SK-N-SH (cell line): ENCODE measurements around the gene EHMT2. TPM values are rescaled to one million over a fixed set of nuclear protein-coding genes. Genes with fewer than 3 reads are reported as not detected.
"Not testable (repeated sequence)": the region's sequence is repeated elsewhere in the genome, so short reads cannot be mapped to it uniquely, and the experiment has no call there.

Experiments used
- CTCF ChIA-PET: fragments of 300-600, 350-600 bp; formaldehyde crosslinking; extraction: SDS; loops from one replicate; lab custom pipeline; 2021; lab: Yijun Ruan, JAX
- POLR2A ChIA-PET: fragments of 350-600 bp; sonication (Branson Sonifier 250); formaldehyde crosslinking; extraction: SDS; loops from one replicate; lab custom pipeline; 2020; ENCODE audit warnings: antibody characterized with exemption, inconsistent platforms; lab: Yijun Ruan, JAX
- DNase-seq: peaks from one replicate; pipeline ENCODE4 v3.0.0; 2012
- H2AFZ ChIP-seq: fragments of 200-600 bp; sonication (generic); 2 replicates; pipeline ENCODE4 v1.8.1; 2016; ENCODE audit warnings: antibody characterized with exemption, mild to moderate bottlenecking, low read depth
- H3F3A ChIP-seq: fragments of 200-600 bp; sonication (generic); replicated peaks from 2 replicates; pipeline ENCODE3; 2016; ENCODE audit warnings: antibody characterized with exemption, mild to moderate bottlenecking; ENCODE audit not compliant: insufficient read depth
- H3K27ac ChIP-seq, 2 experiments: fragments of 200-500 bp in 1 of 2; fragments of 200-600 bp in 1 of 2; sonication (Bioruptor generic) in 1 of 2; sonication (generic), shearing (Covaris generic) in 1 of 2; 2 replicates each; pipeline versions ENCODE4 v1.5.1 to v1.6.1; 2014 to 2016; ENCODE audit warnings: low read depth in 2 of 2, inconsistent platforms in 1 of 2, low read length in 1 of 2, mild to moderate bottlenecking in 1 of 2, mixed read lengths in 1 of 2
- H3K27me3 ChIP-seq: fragments of 200-600 bp; sonication (generic), shearing (Covaris generic); 2 replicates; pipeline ENCODE4 v1.6.1; 2016; ENCODE audit warnings: mixed run types; ENCODE audit not compliant: insufficient read depth
- H3K36me3 ChIP-seq, 2 experiments: fragments of 200-500 bp in 1 of 2; fragments of 200-600 bp in 1 of 2; sonication (Bioruptor generic) in 1 of 2; sonication (generic) in 1 of 2; replicated peaks in 1 of 2; 2 replicates each; pipeline versions ENCODE3 to v1.5.1; 2014 to 2016; ENCODE audit warnings: low read length in 1 of 2, mild to moderate bottlenecking in 1 of 2; ENCODE audit not compliant: insufficient read depth in 2 of 2, control insufficient read depth in 1 of 2
- H3K4me1 ChIP-seq, 2 experiments: fragments of 200-500 bp in 1 of 2; fragments of 200-600 bp in 1 of 2; sonication (Bioruptor generic) in 1 of 2; sonication (generic), shearing (Covaris generic) in 1 of 2; 2 replicates each; pipeline versions ENCODE4 v1.5.1 to v1.6.1; 2014 to 2016; ENCODE audit warnings: low read depth in 1 of 2, low read length in 1 of 2, mixed run types in 1 of 2; ENCODE audit not compliant: insufficient read depth in 2 of 2, control insufficient read depth in 1 of 2
- H3K4me2 ChIP-seq: fragments of 200-600 bp; sonication (generic), shearing (Covaris generic); 2 replicates; pipeline ENCODE4 v1.6.1; 2017; ENCODE audit warnings: mixed run types
- H3K4me3 ChIP-seq, 2 experiments: fragments of 200-500 bp in 1 of 2; fragments of 200-600 bp in 1 of 2; sonication (Bioruptor generic) in 1 of 2; sonication (generic), shearing (Covaris generic) in 1 of 2; 2 replicates each; pipeline versions ENCODE4 v1.5.1 to v1.8.1; 2014 to 2016; ENCODE audit warnings: low read depth in 2 of 2, inconsistent platforms in 1 of 2, low read length in 1 of 2, mild to moderate bottlenecking in 1 of 2, mixed read lengths in 1 of 2, moderate library complexity in 1 of 2
- H3K79me2 ChIP-seq: fragments of 200-600 bp; sonication (generic); 2 replicates; pipeline ENCODE4 v1.8.1; 2017; ENCODE audit warnings: mild to moderate bottlenecking; ENCODE audit not compliant: insufficient read depth
- H3K9ac ChIP-seq: fragments of 200-600 bp; sonication (generic); 2 replicates; pipeline ENCODE4 v1.6.1; 2017; ENCODE audit warnings: mixed run types
- H3K9me2 ChIP-seq: fragments of 200-600 bp; sonication (generic); 2 replicates; pipeline ENCODE4 v1.6.1; 2017; ENCODE audit warnings: mixed run types
- H3K9me3 ChIP-seq: fragments of 200-600 bp; sonication (generic); 2 replicates; pipeline ENCODE4 v1.6.1; 2017; ENCODE audit warnings: mixed run types, mild to moderate bottlenecking, moderate library complexity
- H4K20me1 ChIP-seq: fragments of 200-600 bp; sonication (generic); 2 replicates; pipeline ENCODE4 v1.6.1; 2017; ENCODE audit warnings: mild to moderate bottlenecking, mixed run types; ENCODE audit not compliant: insufficient read depth
- ELF1 ChIP-seq: IDR thresholded peaks from 2 replicates; pipeline ENCODE4 v1.4.0; 2012
- EZH2phosphoT487 ChIP-seq: fragments of 200-600 bp; sonication (generic); IDR thresholded peaks from 2 replicates; pipeline ENCODE4 v1.6.1; 2017; ENCODE audit warnings: low read depth, mixed run types, mild to moderate bottlenecking, antibody characterized with exemption, moderate library complexity, borderline replicate concordance
- FOXJ3 ChIP-seq: sonication (generic); formaldehyde crosslinking; IDR thresholded peaks from 2 replicates; pipeline ENCODE4 v1.5.1; 2020; ENCODE audit warnings: mild to moderate bottlenecking, missing genetic modification reagents
- GABPA ChIP-seq: IDR thresholded peaks from 2 replicates; pipeline ENCODE4 v1.4.0; 2012; ENCODE audit warnings: low read depth, mild to moderate bottlenecking
- IRF3 ChIP-seq: fragments of 150-350 bp; IDR thresholded peaks from 2 replicates; pipeline ENCODE4 v1.6.1; 2016; ENCODE audit warnings: mild to moderate bottlenecking, low read depth, low read length
- JUND ChIP-seq: IDR thresholded peaks from 2 replicates; pipeline ENCODE4 v1.4.0; 2012
- MAX ChIP-seq: IDR thresholded peaks from 2 replicates; pipeline ENCODE4 v1.4.0; 2012; ENCODE audit warnings: low read depth
- MEF2A ChIP-seq: IDR thresholded peaks from 2 replicates; pipeline ENCODE4 v1.4.0; 2012; ENCODE audit warnings: low read depth, borderline replicate concordance
- PBX3 ChIP-seq: IDR thresholded peaks from 2 replicates; pipeline ENCODE4; 2012
- POLR2AphosphoS5 ChIP-seq: IDR thresholded peaks from 2 replicates; pipeline ENCODE4 v1.6.1; 2012; ENCODE audit warnings: low read depth, low read length
- REST ChIP-seq: IDR thresholded peaks from 2 replicates; pipeline ENCODE4 v1.6.1; 2012; ENCODE audit warnings: mild to moderate bottlenecking, low read depth, low read length, moderate library complexity
- RXRA ChIP-seq: IDR thresholded peaks from 2 replicates; pipeline ENCODE4 v1.4.0; 2012; ENCODE audit warnings: low read depth, mild to moderate bottlenecking, borderline replicate concordance
- SIN3A ChIP-seq: IDR thresholded peaks from 2 replicates; pipeline ENCODE4 v1.6.1; 2012; ENCODE audit warnings: low read depth, mild to moderate bottlenecking, low read length, moderate library complexity, borderline replicate concordance
- TAF1 ChIP-seq: IDR thresholded peaks from 2 replicates; pipeline ENCODE4 v1.6.1; 2012; ENCODE audit warnings: low read depth, mild to moderate bottlenecking, low read length, moderate library complexity, borderline replicate concordance
- TEAD4 ChIP-seq: IDR thresholded peaks from 2 replicates; pipeline ENCODE4 v1.4.0; 2012; ENCODE audit warnings: mild to moderate bottlenecking, borderline replicate concordance; ENCODE audit not compliant: insufficient read depth
- YY1 ChIP-seq: IDR thresholded peaks from 2 replicates; pipeline ENCODE4 v1.4.0; 2012; ENCODE audit warnings: low read depth, mild to moderate bottlenecking
- WGBS: methylation state at CpG from one replicate; pipeline ENCODE4 v1.1.6; 2017; ENCODE audit warnings: low lambda C conversion rate; 5-methylcytosine and 5-hydroxymethylcytosine counted together
- polyA plus RNA-seq, 3 experiments: library from polyadenylated mRNA; depleted of rRNA; stranded (reverse); fragments of >200 nt; gene quantifications; 2 replicates each; pipeline ENCODE4 v1.2.3, GENCODE V29; 2012

Gene EHMT2
- polyA plus RNA-seq, 1 of the 3 experiments (the other 2 are of a cell fraction) = 72.0 TPM

GRCh38 chr6:31933537-31933936 lies 36.0 kb upstream of the EHMT2 start:
- CTCF ChIA-PET = no interaction called here
- Histone ChIP-seq H3K9me2 (no peaks in the 10 kb centered on the region), H3K9ac (no peak overlapping the region), H3K36me3 (no peaks in the 10 kb centered on the region), H3K4me1 (no peaks in the 10 kb centered on the region), H3K9me3 (no peaks in the 10 kb centered on the region), H3K4me3 (no peak overlapping the region), H3K27ac (no peak overlapping the region), H3F3A (no peaks in the 10 kb centered on the region), H2AFZ (no peak overlapping the region), H3K79me2 (no peaks in the 10 kb centered on the region), H3K4me2 (no peak overlapping the region), H4K20me1 (no peaks in the 10 kb centered on the region), H3K27me3 (no peaks in the 10 kb centered on the region; the same call in 1 of the 2 replicates)
- WGBS = 46% methylated on average over 9 of the region's 19 CpGs
- TF ChIP-seq REST (no peak), POLR2AphosphoS5 (no peak), EZH2phosphoT487 (no peak), JUND (no peak), PBX3 (no peak), GABPA (no peak), MAX (no peak), MEF2A (no peak), YY1 (no peak), FOXJ3 (CRISPR knock-in tag) (no peak), RXRA (no peak), TAF1 (no peak), IRF3 (no peak), TEAD4 (no peak), ELF1 (no peak), SIN3A (no peak)
- POLR2A ChIA-PET = no interaction called here
- no peak for DNase-seq

- POLR2A ChIA-PET, CTCF ChIA-PET: not testable (repeated sequence)
Measured at GRCh38 chr6:31932137-31932536, 34.6 kb upstream of the EHMT2 start.

More at GRCh38 chr6:31932137-31932536, 34.6 kb upstream of the EHMT2 start:
- not testable (repeated sequence) for H3K36me3 ChIP-seq, H2AFZ ChIP-seq, H3K27ac ChIP-seq, H3K9ac ChIP-seq, H3K9me2 ChIP-seq, H3K79me2 ChIP-seq, H3K4me2 ChIP-seq, H3K27me3 ChIP-seq, H3K9me3 ChIP-seq, H4K20me1 ChIP-seq, DNase-seq, H3K4me1 ChIP-seq, H3K4me3 ChIP-seq, H3F3A ChIP-seq
- 87% methylated on average over 3 of the region's 32 CpGs for WGBS
